ENCODE data around the gene NTN1. TPM values are rescaled to one million over a fixed set of nuclear protein-coding genes. Genes with fewer than 3 reads are reported as not detected.

Gene NTN1
- total RNA-seq, 1 experiment from 2014 or later = 0.94 TPM

DNA sequence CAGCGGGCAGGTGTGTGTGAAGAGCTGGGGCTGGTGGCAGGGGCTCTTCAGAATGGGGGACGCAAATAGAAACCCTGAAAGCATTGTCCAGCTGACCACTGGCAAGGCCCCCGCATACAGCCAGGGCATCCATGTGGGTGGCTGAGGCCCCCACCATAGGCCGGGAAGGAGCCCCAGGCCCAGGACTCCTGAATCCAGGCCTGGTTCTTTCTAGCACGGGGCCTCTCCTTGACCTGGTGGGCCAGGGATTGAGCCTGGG is 200.5 kb downstream of the NTN1 start:
- H3K27me3 Mint-ChIP-seq (ENCODE audit: unreplicated experiment) = no peaks in the 10 kb centered on the region
- BruUV-seq (replicated peaks) = no TSS peak
- no peak overlapping the region for H3K27ac Mint-ChIP-seq (ENCODE audit: unreplicated experiment)
- intact Hi-C loops (cut with micrococcal nuclease; ENCODE audit: unreplicated experiment) = no loop called here
- no peak overlapping the region for H3K4me3 Mint-ChIP-seq (ENCODE audit: low read depth, unreplicated experiment)
- DNase-seq = no peak
- H3K4me1 Mint-ChIP-seq (ENCODE audit: low read depth, unreplicated experiment) = no peaks in the 10 kb centered on the region
- CTCF ChIA-PET = no interaction called here
- H3K36me3 Mint-ChIP-seq (ENCODE audit: insufficient read depth, unreplicated experiment) = no peaks in the 10 kb centered on the region
- TF ChIP-seq, protein P1, sequence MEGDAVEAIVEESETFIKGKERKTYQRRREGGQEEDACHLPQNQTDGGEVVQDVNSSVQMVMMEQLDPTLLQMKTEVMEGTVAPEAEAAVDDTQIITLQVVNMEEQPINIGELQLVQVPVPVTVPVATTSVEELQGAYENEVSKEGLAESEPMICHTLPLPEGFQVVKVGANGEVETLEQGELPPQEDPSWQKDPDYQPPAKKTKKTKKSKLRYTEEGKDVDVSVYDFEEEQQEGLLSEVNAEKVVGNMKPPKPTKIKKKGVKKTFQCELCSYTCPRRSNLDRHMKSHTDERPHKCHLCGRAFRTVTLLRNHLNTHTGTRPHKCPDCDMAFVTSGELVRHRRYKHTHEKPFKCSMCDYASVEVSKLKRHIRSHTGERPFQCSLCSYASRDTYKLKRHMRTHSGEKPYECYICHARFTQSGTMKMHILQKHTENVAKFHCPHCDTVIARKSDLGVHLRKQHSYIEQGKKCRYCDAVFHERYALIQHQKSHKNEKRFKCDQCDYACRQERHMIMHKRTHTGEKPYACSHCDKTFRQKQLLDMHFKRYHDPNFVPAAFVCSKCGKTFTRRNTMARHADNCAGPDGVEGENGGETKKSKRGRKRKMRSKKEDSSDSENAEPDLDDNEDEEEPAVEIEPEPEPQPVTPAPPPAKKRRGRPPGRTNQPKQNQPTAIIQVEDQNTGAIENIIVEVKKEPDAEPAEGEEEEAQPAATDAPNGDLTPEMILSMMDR (IDR thresholded peaks at IDR 0.05; ENCODE audit: unreplicated experiment) = no peak
- H3K9me3 Mint-ChIP-seq (ENCODE audit: low read depth, unreplicated experiment) = no peaks in the 10 kb centered on the region

DNA sequence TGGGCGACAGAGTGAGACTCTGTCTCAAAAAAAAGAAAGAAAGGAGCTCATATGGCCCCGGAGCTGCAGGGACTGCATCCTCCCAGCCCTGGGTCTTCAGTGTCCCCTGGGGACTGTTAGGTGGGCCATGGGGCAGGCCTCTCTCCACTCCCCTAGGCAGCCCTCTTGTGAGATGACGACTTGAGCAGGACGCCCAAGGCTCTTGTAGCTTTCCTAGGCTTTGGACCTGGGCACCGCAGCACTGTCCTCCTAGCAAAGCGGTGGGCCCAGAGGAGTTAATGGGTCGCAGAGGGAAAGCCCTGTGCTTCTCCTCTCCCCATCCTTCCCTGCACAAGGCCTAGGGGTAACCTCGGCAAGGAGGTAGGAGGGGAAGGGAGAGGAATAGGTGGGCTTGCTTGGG is 202.2 kb downstream of the NTN1 start:
- CTCF ChIA-PET = no interaction called here
- H3K4me3 Mint-ChIP-seq (ENCODE audit: low read depth, unreplicated experiment) = no peak overlapping the region
- no peaks in the 10 kb centered on the region for H3K27me3 Mint-ChIP-seq (ENCODE audit: unreplicated experiment)
- H3K36me3 Mint-ChIP-seq (ENCODE audit: insufficient read depth, unreplicated experiment) = no peaks in the 10 kb centered on the region
- no peaks in the 10 kb centered on the region for H3K4me1 Mint-ChIP-seq (ENCODE audit: low read depth, unreplicated experiment)
- DNase-seq = no peak
- H3K27ac Mint-ChIP-seq (ENCODE audit: unreplicated experiment) = no peak overlapping the region
- no TSS peak for BruUV-seq (replicated peaks)
- intact Hi-C loops (cut with micrococcal nuclease; ENCODE audit: unreplicated experiment) = no loop called here
- no peaks in the 10 kb centered on the region for H3K9me3 Mint-ChIP-seq (ENCODE audit: low read depth, unreplicated experiment)
- TF ChIP-seq, protein P1 (IDR thresholded peaks at IDR 0.05; ENCODE audit: unreplicated experiment) = no peak

DNA sequence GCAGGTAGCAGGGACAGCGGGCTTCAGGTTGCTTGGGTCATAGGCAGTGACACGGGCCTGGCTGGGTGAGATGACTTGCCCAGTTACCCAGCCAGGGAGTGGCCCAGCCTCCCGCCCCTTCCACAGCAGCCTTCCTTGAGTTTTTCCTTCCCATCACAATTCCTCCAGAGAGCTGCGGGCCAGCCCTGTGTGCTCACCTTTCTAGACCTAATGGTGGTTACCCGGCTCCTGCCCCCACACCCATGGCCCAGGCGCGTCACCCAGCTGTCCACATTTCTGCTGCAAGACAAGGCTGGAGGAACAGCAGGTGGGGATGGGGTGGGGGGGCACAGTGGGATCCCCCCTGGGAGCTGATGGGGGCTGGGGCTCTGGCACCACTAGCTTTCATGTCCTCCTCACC is 203.2 kb downstream of the NTN1 start:
- intact Hi-C loops (cut with micrococcal nuclease; ENCODE audit: unreplicated experiment) = no loop called here
- H3K4me3 Mint-ChIP-seq (ENCODE audit: low read depth, unreplicated experiment) = no peak overlapping the region
- no peaks in the 10 kb centered on the region for H3K27me3 Mint-ChIP-seq (ENCODE audit: unreplicated experiment)
- no peaks in the 10 kb centered on the region for H3K36me3 Mint-ChIP-seq (ENCODE audit: insufficient read depth, unreplicated experiment)
- H3K9me3 Mint-ChIP-seq (ENCODE audit: low read depth, unreplicated experiment) = no peaks in the 10 kb centered on the region
- BruUV-seq (replicated peaks) = no TSS peak
- no peaks in the 10 kb centered on the region for H3K4me1 Mint-ChIP-seq (ENCODE audit: low read depth, unreplicated experiment)
- CTCF ChIA-PET = no interaction called here
- no peak for DNase-seq
- TF ChIP-seq, protein P1 (IDR thresholded peaks at IDR 0.05; ENCODE audit: unreplicated experiment) = no peak
- H3K27ac Mint-ChIP-seq (ENCODE audit: unreplicated experiment) = no peak overlapping the region

DNA sequence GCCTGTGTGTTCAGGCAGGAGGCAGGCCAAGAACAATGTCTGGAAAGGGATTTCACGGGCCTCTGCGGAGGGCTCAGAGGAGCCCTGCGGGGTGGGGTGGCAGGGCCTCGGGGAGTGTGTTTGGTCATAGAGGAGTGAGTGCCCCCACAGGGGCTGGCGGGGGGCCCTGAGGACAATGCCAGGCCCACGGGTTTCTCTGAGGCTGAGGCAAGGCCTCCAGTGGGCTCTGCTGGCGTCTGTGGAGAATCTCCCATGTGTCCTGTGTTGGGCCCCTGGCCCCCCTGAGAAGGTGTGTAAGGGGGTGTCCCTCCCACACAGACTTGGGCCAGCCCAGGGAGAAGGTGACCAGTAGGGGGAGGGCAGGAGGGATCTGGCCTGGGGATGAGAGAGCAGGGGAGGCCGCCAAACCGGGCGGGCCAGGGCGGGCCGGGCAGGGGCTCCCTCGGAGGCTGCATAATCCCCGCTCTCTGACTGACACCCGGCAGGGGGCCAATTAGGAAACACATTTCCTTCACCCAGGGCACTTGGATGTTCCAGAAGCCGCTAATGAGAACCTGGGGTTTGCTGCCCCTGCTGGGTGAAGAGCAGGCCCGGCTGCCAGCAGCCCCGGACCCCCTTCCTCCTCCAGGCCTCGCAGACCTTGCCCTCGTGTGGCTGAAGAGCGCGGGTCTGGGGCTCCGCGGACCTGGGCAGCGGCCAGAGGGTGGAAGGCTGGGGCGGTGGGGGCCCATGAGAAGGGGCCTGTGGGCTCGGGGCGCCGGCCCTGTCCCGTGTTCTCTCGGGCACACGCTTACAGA is 204.2 kb downstream of the NTN1 start:
- Mint-ChIP-seq H3K27ac (ENCODE audit: unreplicated experiment) (no peak overlapping the region), H3K4me1 (ENCODE audit: low read depth, unreplicated experiment) (no peaks in the 10 kb centered on the region)
- BruUV-seq (replicated peaks) = no TSS peak

More for the DNA sequence above, 204.2 kb downstream of the NTN1 start:
- CTCF ChIA-PET = no interaction called here
- TF ChIP-seq, protein P1 (IDR thresholded peaks at IDR 0.05; ENCODE audit: unreplicated experiment) = no peak
- no peaks in the 10 kb centered on the region for H3K9me3 Mint-ChIP-seq (ENCODE audit: low read depth, unreplicated experiment)
- no peaks in the 10 kb centered on the region for H3K36me3 Mint-ChIP-seq (ENCODE audit: insufficient read depth, unreplicated experiment)
- intact Hi-C loops (cut with micrococcal nuclease; ENCODE audit: unreplicated experiment) = no loop called here
- no peak overlapping the region for H3K4me3 Mint-ChIP-seq (ENCODE audit: low read depth, unreplicated experiment)
- no peaks in the 10 kb centered on the region for H3K27me3 Mint-ChIP-seq (ENCODE audit: unreplicated experiment)
- DNase-seq = no peak

Measured in Calu3 (cell line).